Bronchial epithelial cell (primary cell): ENCODE measurements around the gene PPP1R1C. TPM values are rescaled to one million over a fixed set of nuclear protein-coding genes. Genes with fewer than 3 reads are reported as not detected.

Source experiments
- DNase-seq: peaks from one replicate; pipeline ENCODE4 v3.0.0-alpha.2; 2010; ENCODE audit warnings: low read depth
- FAIRE-seq: peaks from 2 replicates; lab custom pipeline; 2011; peaks lifted over from hg19 to GRCh38; lab: Jason Lieb, UNC
- H3K27me3 ChIP-seq: 2 replicates; pipeline ENCODE4 v1.5.1; 2011; ENCODE audit warnings: low read length; ENCODE audit not compliant: control insufficient read depth, insufficient read depth
- H3K36me3 ChIP-seq: 2 replicates; pipeline ENCODE4 v1.5.1; 2011; ENCODE audit warnings: low read length; ENCODE audit not compliant: control insufficient read depth, insufficient read depth
- H3K4me3 ChIP-seq: 2 replicates; pipeline ENCODE4 v1.5.1; 2011; ENCODE audit warnings: mild to moderate bottlenecking, low read depth, low read length, control low read depth
- CTCF ChIP-seq: IDR thresholded peaks from 2 replicates; pipeline ENCODE4 v1.5.1; 2011; ENCODE audit warnings: mild to moderate bottlenecking, moderate library complexity, low read length, control low read depth, inconsistent platforms; ENCODE audit not compliant: insufficient read depth, severe bottlenecking
- total RNA-seq: library from RNA; depleted of rRNA; stranded (reverse); fragments of >200 nt; gene quantifications from 2 replicates; pipeline ENCODE4 v1.2.1, GENCODE V29; 2014

Gene PPP1R1C
- total RNA-seq, 1 donor from 2014 or later = 2.1 TPM

- Histone ChIP-seq H3K27me3 (no peaks in the 10 kb centered on the region), H3K4me3 (no peak overlapping the region), H3K36me3 (no peaks in the 10 kb centered on the region)
- FAIRE-seq (no peak), DNase-seq (peak; percentile 18)
- no peak for TF ChIP-seq CTCF
These were observed 12.4 kb upstream of the PPP1R1C start for GRCh38 chr2:181973171-181973783.

GRCh38 chr2:181977661-181978350 is 7.8 kb upstream of the PPP1R1C start:
- no peaks in the 10 kb centered on the region for H3K27me3 ChIP-seq
- no peaks in the 10 kb centered on the region for H3K36me3 ChIP-seq
- TF ChIP-seq CTCF = no peak
- DNase-seq (peak; percentile 99), FAIRE-seq (peak; percentile 93)
- H3K4me3 ChIP-seq = no peak overlapping the region

GRCh38 chr2:181978351-181979150 is 7.1 kb upstream of the PPP1R1C start:
- Histone ChIP-seq H3K4me3 (no peak overlapping the region), H3K27me3 (no peaks in the 10 kb centered on the region), H3K36me3 (no peaks in the 10 kb centered on the region)
- no peak for TF ChIP-seq CTCF
- DNase-seq (peak; percentile 75), FAIRE-seq (no peak)

GRCh38 chr2:181984060-181984459 is 1.6 kb upstream of the PPP1R1C start:
- Histone ChIP-seq H3K27me3 (no peaks in the 10 kb centered on the region), H3K36me3 (no peaks in the 10 kb centered on the region), H3K4me3 (no peak overlapping the region)
- no peak for DNase-seq
- no peak for TF ChIP-seq CTCF
- no peak for FAIRE-seq

GRCh38 chr2:181984814-181985631 is 630 bp upstream of the PPP1R1C start:
- Histone ChIP-seq H3K27me3 (no peaks in the 10 kb centered on the region), H3K36me3 (no peaks in the 10 kb centered on the region), H3K4me3 (no peak overlapping the region)
- FAIRE-seq (no peak), DNase-seq (no peak)
- no peak for TF ChIP-seq CTCF
